Loucy (cell line): ENCODE measurements around the gene PCDHGA1.

ENCODE experiments used
- EZH2phosphoT487 ChIP-seq: fragments of 200-600 bp; IDR thresholded peaks from 2 replicates; pipeline ENCODE4 v1.6.1; 2018; ENCODE audit warnings: antibody characterized with exemption, mild to moderate bottlenecking, moderate library complexity, borderline replicate concordance
- TF ChIP-seq, protein P1 (sequence below): fragments of 200-600 bp; sonication (generic); conservative IDR thresholded peaks from 2 replicates; pipeline ENCODE4 v1.5.1; 2014; ENCODE audit warnings: mild to moderate bottlenecking, antibody characterized with exemption, low read length

GRCh38 chr5:141512390-141512910 is 182.1 kb downstream of the PCDHGA1 start:
- TF ChIP-seq, protein P1, sequence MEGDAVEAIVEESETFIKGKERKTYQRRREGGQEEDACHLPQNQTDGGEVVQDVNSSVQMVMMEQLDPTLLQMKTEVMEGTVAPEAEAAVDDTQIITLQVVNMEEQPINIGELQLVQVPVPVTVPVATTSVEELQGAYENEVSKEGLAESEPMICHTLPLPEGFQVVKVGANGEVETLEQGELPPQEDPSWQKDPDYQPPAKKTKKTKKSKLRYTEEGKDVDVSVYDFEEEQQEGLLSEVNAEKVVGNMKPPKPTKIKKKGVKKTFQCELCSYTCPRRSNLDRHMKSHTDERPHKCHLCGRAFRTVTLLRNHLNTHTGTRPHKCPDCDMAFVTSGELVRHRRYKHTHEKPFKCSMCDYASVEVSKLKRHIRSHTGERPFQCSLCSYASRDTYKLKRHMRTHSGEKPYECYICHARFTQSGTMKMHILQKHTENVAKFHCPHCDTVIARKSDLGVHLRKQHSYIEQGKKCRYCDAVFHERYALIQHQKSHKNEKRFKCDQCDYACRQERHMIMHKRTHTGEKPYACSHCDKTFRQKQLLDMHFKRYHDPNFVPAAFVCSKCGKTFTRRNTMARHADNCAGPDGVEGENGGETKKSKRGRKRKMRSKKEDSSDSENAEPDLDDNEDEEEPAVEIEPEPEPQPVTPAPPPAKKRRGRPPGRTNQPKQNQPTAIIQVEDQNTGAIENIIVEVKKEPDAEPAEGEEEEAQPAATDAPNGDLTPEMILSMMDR = peak; percentile 84
- no peak for TF ChIP-seq EZH2phosphoT487
